GM12878 (cell line): ENCODE measurements around the gene ULBP3. TPM values are rescaled to one million over a fixed set of nuclear protein-coding genes. Genes with fewer than 3 reads are reported as not detected.

Experiments
- ATAC-seq: fragments of 200-7000 bp; cut with Tn5 transposase; 3 replicates; pipeline ENCODE4 v1.9.1; 2020; ENCODE audit warnings: mild to moderate bottlenecking, moderate library complexity
- BruUV-seq: library from RNA; stranded (reverse); fragments of 400-500 nt; replicated peaks from 2 replicates; lab custom pipeline; 2021; lab: Mats Ljungman, UMichigan
- CTCF ChIA-PET: fragments of 300-600 bp; sonication (Branson Sonifier 250); formaldehyde crosslinking; extraction: SDS; loops from one replicate; lab custom pipeline; 2021; ENCODE audit warnings: inconsistent platforms; lab: Yijun Ruan, JAX
- POLR2A ChIA-PET: fragments of 350-600 bp; formaldehyde crosslinking; extraction: SDS; loops from one replicate; lab custom pipeline; 2021; ENCODE audit warnings: inconsistent platforms; lab: Charles Lee
- RAD21 ChIA-PET: fragments of 300-600 bp; sonication (Branson Sonifier 250); formaldehyde crosslinking; loops from one replicate; lab custom pipeline; 2023; ENCODE audit warnings: antibody characterized with exemption; ENCODE audit not compliant: unreplicated experiment; lab: Charles Lee
- SMC1A ChIA-PET: fragments of 300-600 bp; sonication (Branson Sonifier 250); formaldehyde crosslinking; loops from one replicate; lab custom pipeline; 2023; ENCODE audit not compliant: unreplicated experiment, uncharacterized antibody; lab: Charles Lee
- DNase-seq: peaks from one replicate; pipeline ENCODE4 v3.0.0-alpha.2; 2011; ENCODE audit warnings: low read depth, low spot score
- FAIRE-seq: peaks from 3 replicates; lab custom pipeline; 2011; peaks lifted over from hg19 to GRCh38; lab: Jason Lieb, UNC
- H2AFZ ChIP-seq: 2 replicates; pipeline ENCODE4 v1.6.0; 2011; ENCODE audit warnings: low read depth, low read length, control low read depth; ENCODE audit not compliant: control insufficient read depth
- H3K27ac ChIP-seq: 2 replicates; pipeline ENCODE4 v1.5.1; 2011; ENCODE audit warnings: control low read depth; ENCODE audit not compliant: control insufficient read depth, insufficient read depth
- H3K27me3 ChIP-seq, 2 experiments: replicated peaks in 1 of 2; 2 replicates each; pipeline versions ENCODE4 v1.6.0 to v1.6.1; 2011; ENCODE audit warnings: low read length in 1 of 2; ENCODE audit not compliant: control insufficient read depth in 2 of 2, insufficient read depth in 2 of 2
- H3K36me3 ChIP-seq, 2 experiments: 2 replicates each; pipeline ENCODE4 v1.5.1; 2011; ENCODE audit warnings: low read length in 1 of 2; ENCODE audit not compliant: control insufficient read depth in 2 of 2, insufficient read depth in 2 of 2
- H3K4me1 ChIP-seq: 2 replicates; pipeline ENCODE4 v1.6.1; 2011; ENCODE audit warnings: mild to moderate bottlenecking, low read length, moderate library complexity, mixed read lengths; ENCODE audit not compliant: control insufficient read depth, insufficient read depth
- H3K4me2 ChIP-seq: 2 replicates; pipeline ENCODE4 v1.6.0; 2011; ENCODE audit warnings: control low read depth; ENCODE audit not compliant: control insufficient read depth, insufficient read depth
- H3K4me3 ChIP-seq: fragments of 200-600 bp; sonication (generic); 2 replicates; pipeline ENCODE4 v1.5.1; 2016
- H3K79me2 ChIP-seq: 2 replicates; pipeline ENCODE4 v1.6.0; 2011; ENCODE audit warnings: low read length; ENCODE audit not compliant: control insufficient read depth, insufficient read depth
- H3K9ac ChIP-seq: 2 replicates; pipeline ENCODE4 v1.8.0; 2011; ENCODE audit warnings: low read length, control low read depth, mixed read lengths; ENCODE audit not compliant: control insufficient read depth, insufficient read depth
- H3K9me3 ChIP-seq: replicated peaks from 3 replicates; pipeline ENCODE4 v1.5.1; 2011; ENCODE audit warnings: mild to moderate bottlenecking, low read length; ENCODE audit not compliant: control insufficient read depth, insufficient read depth
- H4K20me1 ChIP-seq: 2 replicates; pipeline ENCODE4 v1.6.0; 2011; ENCODE audit not compliant: control insufficient read depth, insufficient read depth
- BACH1 ChIP-seq: fragments of 450-650 bp; IDR thresholded peaks from 2 replicates; pipeline ENCODE4 v1.6.1; 2017; ENCODE audit warnings: mild to moderate bottlenecking, borderline replicate concordance
- BCL11A ChIP-seq: IDR thresholded peaks from 2 replicates; pipeline ENCODE4 v1.6.1; 2011; ENCODE audit warnings: low read depth, low read length
- GABPA ChIP-seq: IDR thresholded peaks from 2 replicates; pipeline ENCODE4 v1.6.1; 2014; ENCODE audit warnings: antibody characterized with exemption, low read depth, mild to moderate bottlenecking, inconsistent platforms
- NR2F1 ChIP-seq: fragments of 450-650 bp; conservative IDR thresholded peaks from 2 replicates; pipeline ENCODE4 v1.6.1; 2017; ENCODE audit warnings: mild to moderate bottlenecking
- NRF1 ChIP-seq: conservative IDR thresholded peaks from 2 replicates; pipeline ENCODE4 v1.6.1; 2011; ENCODE audit warnings: mild to moderate bottlenecking, low read depth, low read length, improper control_type of control experiment
- STAT3 ChIP-seq: IDR thresholded peaks from 2 replicates; pipeline ENCODE4 v1.6.1; 2011; ENCODE audit warnings: low read depth, low read length, improper control_type of control experiment
- TBL1XR1 ChIP-seq: IDR thresholded peaks from 2 replicates; pipeline ENCODE4 v1.6.1; 2012; ENCODE audit warnings: low read depth, low read length, improper control_type of control experiment
- ZBED1 ChIP-seq: IDR thresholded peaks from 2 replicates; pipeline ENCODE4 v1.6.1; 2016; ENCODE audit warnings: borderline replicate concordance
- WGBS: methylation state at CpG from one replicate; pipeline ENCODE4 v1.1.6; 2016; ENCODE audit warnings: low lambda C conversion rate; ENCODE audit not compliant: insufficient replicate concordance, insufficient coverage; ENCODE audit errors: missing lambda C conversion rate; 5-methylcytosine and 5-hydroxymethylcytosine counted together
- in situ Hi-C: fragments of 300-500 bp; cut with MboI; formaldehyde crosslinking; loops from 9 replicates; pipeline ENCODE4 v1.14.3; 2018; ENCODE audit warnings: mixed read lengths
- intact Hi-C: fragments of 100-400 bp; cut with micrococcal nuclease; formaldehyde crosslinking; loops from one replicate; pipeline ENCODE4 v1.14.2; 2022; ENCODE audit not compliant: unreplicated experiment
- polyA plus RNA-seq, 11 experiments: library from polyadenylated mRNA; depleted of rRNA in 4 of 11; unstranded in 6 of 11; stranded (reverse) in 5 of 11; fragments of >200 nt; fragmentation: Nextera tagmentation in 4 of 11; fragmentation: Illumina TruSeq in 1 of 11; extraction: Ambion mirVana in 4 of 11; extraction: Trizol in 1 of 11; gene quantifications; 1 replicate in 1 of 11; 2 replicates in 10 of 11; pipeline versions ENCODE4 v1.2.1 to v1.2.3, GENCODE V29; 2011 to 2016; ENCODE audit warnings: inconsistent platforms in 2 of 11, missing spikeins in 2 of 11, low read depth in 1 of 11
- total RNA-seq, 4 experiments: library from RNA; depleted of rRNA in 3 of 4; stranded (reverse); fragments of >200 nt in 3 of 4; fragmentation: Illumina TruSeq in 1 of 4; extraction: Trizol in 1 of 4; gene quantifications; 2 replicates each; pipeline versions ENCODE4 v1.2.1 to v1.2.3, GENCODE V29; 2013 to 2021
- TF ChIP-seq, protein P1 (sequence below): fragments of 450-650 bp; IDR thresholded peaks from 2 replicates; pipeline ENCODE4 v1.6.1; 2016; ENCODE audit warnings: mild to moderate bottlenecking
- TF ChIP-seq, protein P2 (sequence below): fragments of 450-650 bp; IDR thresholded peaks from 2 replicates; pipeline ENCODE4 v1.6.1; 2017; ENCODE audit warnings: mild to moderate bottlenecking, moderate library complexity
- TF ChIP-seq, protein P3 (sequence below): IDR thresholded peaks from 2 replicates; pipeline ENCODE4 v1.6.1; 2011; ENCODE audit warnings: borderline replicate concordance, low read depth, mild to moderate bottlenecking, moderate library complexity, low read length; ENCODE audit not compliant: insufficient read depth, poor library complexity, severe bottlenecking
- TF ChIP-seq, protein P4 (sequence below): fragments of 450-650 bp; IDR thresholded peaks from 2 replicates; pipeline ENCODE4 v1.6.1; 2018; ENCODE audit warnings: mild to moderate bottlenecking, low read depth, moderate library complexity; ENCODE audit not compliant: partially characterized antibody

Gene ULBP3
- total and polyA plus RNA-seq, 10 of the 15 experiments (the other 5 are each of a cell fraction or from before 2014, with no cell fraction given), result 0.08 to 0.16 TPM; not detected in 8

DNA sequence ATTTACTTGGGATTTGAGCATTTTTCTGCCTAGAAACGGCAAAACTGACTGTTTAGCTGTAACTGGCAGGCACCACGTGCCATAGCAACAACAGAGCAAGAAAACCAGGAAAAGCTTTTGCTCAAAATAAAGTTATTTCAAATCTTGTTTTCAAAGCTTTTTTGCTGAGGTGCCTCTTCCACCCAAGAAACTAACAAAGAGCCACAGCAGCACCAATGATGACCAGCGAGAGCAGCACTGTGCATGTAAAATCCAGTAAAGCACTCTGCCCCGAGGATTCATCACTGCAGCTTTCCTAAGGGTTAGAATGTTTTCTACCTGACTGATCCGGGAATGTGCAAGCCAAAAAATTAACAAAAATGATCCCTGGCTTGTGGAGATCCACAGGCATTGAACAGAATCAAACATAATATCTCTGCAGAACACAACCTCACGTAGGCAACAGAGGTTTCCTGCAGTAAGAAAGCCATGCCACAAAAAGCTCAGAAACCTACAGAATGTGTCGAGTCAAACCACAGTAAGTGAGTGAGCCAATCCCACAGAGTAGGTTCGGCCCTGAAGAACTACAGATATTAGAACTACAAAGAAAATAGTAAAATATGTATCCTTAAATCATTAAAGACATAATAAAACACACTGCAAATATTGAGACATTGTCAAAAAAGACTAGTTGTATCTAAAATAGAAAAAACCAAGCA is 7.4 kb upstream of the ULBP3 start (continued):
- TF ChIP-seq, protein P1, sequence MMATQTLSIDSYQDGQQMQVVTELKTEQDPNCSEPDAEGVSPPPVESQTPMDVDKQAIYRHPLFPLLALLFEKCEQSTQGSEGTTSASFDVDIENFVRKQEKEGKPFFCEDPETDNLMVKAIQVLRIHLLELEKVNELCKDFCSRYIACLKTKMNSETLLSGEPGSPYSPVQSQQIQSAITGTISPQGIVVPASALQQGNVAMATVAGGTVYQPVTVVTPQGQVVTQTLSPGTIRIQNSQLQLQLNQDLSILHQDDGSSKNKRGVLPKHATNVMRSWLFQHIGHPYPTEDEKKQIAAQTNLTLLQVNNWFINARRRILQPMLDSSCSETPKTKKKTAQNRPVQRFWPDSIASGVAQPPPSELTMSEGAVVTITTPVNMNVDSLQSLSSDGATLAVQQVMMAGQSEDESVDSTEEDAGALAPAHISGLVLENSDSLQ, result no peak
- TF ChIP-seq GABPA, result no peak
- TF ChIP-seq, protein P2, sequence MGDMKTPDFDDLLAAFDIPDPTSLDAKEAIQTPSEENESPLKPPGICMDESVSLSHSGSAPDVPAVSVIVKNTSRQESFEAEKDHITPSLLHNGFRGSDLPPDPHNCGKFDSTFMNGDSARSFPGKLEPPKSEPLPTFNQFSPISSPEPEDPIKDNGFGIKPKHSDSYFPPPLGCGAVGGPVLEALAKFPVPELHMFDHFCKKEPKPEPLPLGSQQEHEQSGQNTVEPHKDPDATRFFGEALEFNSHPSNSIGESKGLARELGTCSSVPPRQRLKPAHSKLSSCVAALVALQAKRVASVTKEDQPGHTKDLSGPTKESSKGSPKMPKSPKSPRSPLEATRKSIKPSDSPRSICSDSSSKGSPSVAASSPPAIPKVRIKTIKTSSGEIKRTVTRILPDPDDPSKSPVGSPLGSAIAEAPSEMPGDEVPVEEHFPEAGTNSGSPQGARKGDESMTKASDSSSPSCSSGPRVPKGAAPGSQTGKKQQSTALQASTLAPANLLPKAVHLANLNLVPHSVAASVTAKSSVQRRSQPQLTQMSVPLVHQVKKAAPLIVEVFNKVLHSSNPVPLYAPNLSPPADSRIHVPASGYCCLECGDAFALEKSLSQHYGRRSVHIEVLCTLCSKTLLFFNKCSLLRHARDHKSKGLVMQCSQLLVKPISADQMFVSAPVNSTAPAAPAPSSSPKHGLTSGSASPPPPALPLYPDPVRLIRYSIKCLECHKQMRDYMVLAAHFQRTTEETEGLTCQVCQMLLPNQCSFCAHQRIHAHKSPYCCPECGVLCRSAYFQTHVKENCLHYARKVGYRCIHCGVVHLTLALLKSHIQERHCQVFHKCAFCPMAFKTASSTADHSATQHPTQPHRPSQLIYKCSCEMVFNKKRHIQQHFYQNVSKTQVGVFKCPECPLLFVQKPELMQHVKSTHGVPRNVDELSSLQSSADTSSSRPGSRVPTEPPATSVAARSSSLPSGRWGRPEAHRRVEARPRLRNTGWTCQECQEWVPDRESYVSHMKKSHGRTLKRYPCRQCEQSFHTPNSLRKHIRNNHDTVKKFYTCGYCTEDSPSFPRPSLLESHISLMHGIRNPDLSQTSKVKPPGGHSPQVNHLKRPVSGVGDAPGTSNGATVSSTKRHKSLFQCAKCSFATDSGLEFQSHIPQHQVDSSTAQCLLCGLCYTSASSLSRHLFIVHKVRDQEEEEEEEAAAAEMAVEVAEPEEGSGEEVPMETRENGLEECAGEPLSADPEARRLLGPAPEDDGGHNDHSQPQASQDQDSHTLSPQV, result no peak

DNA sequence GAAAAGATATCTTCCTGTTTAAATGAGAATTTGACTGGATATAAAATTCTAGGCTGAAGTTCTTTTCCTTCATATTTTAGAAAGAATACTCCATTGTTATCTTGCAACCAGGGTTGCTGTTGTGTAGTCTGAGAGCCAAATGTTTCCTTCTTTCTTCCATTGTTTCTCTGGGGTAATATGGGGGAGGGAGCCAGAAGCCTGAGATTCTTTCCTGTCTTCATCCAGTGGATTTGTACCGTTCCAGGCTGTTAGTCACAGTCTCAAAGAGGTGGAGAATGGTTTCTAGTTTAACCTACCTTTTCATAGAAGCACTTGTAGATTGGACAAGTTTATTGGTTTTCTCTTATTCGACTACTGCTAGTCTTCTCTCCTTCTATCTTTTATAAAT is 6.1 kb upstream of the ULBP3 start:
- no TSS peak for BruUV-seq
- Histone ChIP-seq H3K4me2 (no peak overlapping the region), H3K27me3 (no peaks in the 10 kb centered on the region; a peak in 1 of 4 replicates), H3K79me2 (no peaks in the 10 kb centered on the region), H4K20me1 (no peaks in the 10 kb centered on the region), H2AFZ (no peak overlapping the region), H3K4me3 (no peak overlapping the region), H3K4me1 (no peaks in the 10 kb centered on the region), H3K9me3 (no peaks in the 10 kb centered on the region), H3K9ac (no peak overlapping the region), H3K27ac (no peak overlapping the region), H3K36me3 (no peaks in the 10 kb centered on the region)
- ChIA-PET SMC1A (interaction anchor here (1.7 kb wide), 1 partner anchor 320 kb away, joined by 8 read pairs; no protein-coding TSS in a partner anchor), RAD21 (interaction anchor here (1.0 to 1.8 kb wide), 3 partner anchors 320 to 743 kb away, joined by 3 to 6 read pairs (median 3); no protein-coding TSS in a partner anchor), POLR2A (no interaction called here), CTCF (interaction anchor here (1.9 to 8.7 kb wide), 3 partner anchors 320 to 743 kb away, joined by 5 to 115 read pairs (median 5); no protein-coding TSS in a partner anchor)
- intact Hi-C loops (no loop called here), in situ Hi-C loops (loop anchor here (10.0 kb wide), 1 partner anchor 320 kb away; no protein-coding TSS in a partner anchor)
- ATAC-seq (no peak), DNase-seq (no peak), FAIRE-seq (no peak)
- WGBS, result 26% methylated on average over 2 of the region's 2 CpGs
- TF ChIP-seq NR2F1 (no peak), BACH1 (no peak), NRF1 (no peak), BCL11A (no peak), TBL1XR1 (no peak), STAT3 (no peak), ZBED1 (no peak)
- TF ChIP-seq, protein P3, sequence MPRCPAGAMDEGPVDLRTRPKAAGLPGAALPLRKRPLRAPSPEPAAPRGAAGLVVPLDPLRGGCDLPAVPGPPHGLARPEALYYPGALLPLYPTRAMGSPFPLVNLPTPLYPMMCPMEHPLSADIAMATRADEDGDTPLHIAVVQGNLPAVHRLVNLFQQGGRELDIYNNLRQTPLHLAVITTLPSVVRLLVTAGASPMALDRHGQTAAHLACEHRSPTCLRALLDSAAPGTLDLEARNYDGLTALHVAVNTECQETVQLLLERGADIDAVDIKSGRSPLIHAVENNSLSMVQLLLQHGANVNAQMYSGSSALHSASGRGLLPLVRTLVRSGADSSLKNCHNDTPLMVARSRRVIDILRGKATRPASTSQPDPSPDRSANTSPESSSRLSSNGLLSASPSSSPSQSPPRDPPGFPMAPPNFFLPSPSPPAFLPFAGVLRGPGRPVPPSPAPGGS, result no peak
- TF ChIP-seq, protein P4, sequence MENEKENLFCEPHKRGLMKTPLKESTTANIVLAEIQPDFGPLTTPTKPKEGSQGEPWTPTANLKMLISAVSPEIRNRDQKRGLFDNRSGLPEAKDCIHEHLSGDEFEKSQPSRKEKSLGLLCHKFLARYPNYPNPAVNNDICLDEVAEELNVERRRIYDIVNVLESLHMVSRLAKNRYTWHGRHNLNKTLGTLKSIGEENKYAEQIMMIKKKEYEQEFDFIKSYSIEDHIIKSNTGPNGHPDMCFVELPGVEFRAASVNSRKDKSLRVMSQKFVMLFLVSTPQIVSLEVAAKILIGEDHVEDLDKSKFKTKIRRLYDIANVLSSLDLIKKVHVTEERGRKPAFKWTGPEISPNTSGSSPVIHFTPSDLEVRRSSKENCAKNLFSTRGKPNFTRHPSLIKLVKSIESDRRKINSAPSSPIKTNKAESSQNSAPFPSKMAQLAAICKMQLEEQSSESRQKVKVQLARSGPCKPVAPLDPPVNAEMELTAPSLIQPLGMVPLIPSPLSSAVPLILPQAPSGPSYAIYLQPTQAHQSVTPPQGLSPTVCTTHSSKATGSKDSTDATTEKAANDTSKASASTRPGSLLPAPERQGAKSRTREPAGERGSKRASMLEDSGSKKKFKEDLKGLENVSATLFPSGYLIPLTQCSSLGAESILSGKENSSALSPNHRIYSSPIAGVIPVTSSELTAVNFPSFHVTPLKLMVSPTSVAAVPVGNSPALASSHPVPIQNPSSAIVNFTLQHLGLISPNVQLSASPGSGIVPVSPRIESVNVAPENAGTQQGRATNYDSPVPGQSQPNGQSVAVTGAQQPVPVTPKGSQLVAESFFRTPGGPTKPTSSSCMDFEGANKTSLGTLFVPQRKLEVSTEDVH, result no peak
